Suprapubic skin (tissue), 4 donors: Measurements from ENCODE around the gene JUNB. TPM values are rescaled to one million over a fixed set of nuclear protein-coding genes. Genes with fewer than 3 reads are reported as not detected.

Experiments
- DNase-seq, 2 donors: peaks; one replicate each; pipeline ENCODE4 v3.0.0-alpha.2; 2019; ENCODE audit warnings: low spot score in 2 of 2
- H3K27ac ChIP-seq: fragments of 200-600 bp; sonication (generic); one replicate; pipeline ENCODE4 v1.5.1; 2019
- H3K27me3 ChIP-seq: fragments of 200-600 bp; sonication (generic); one replicate; pipeline ENCODE4 v1.5.1; 2019
- H3K36me3 ChIP-seq: fragments of 200-600 bp; sonication (generic); one replicate; pipeline ENCODE4 v1.5.1; 2019
- H3K4me1 ChIP-seq: fragments of 200-600 bp; sonication (generic); one replicate; pipeline ENCODE4 v1.5.1; 2019
- H3K4me3 ChIP-seq: fragments of 200-600 bp; sonication (generic); one replicate; pipeline ENCODE4 v1.5.1; 2019; ENCODE audit warnings: mild to moderate bottlenecking
- H3K9me3 ChIP-seq: fragments of 200-600 bp; sonication (generic); one replicate; pipeline ENCODE4 v1.5.1; 2019
- EP300 ChIP-seq: sonication (generic); formaldehyde crosslinking; IDR thresholded peaks from one replicate; pipeline ENCODE4 v1.6.1; 2017; ENCODE audit warnings: antibody characterized with exemption
- POLR2A ChIP-seq, 2 donors: fragments of 450-650 bp; IDR thresholded peaks; one replicate each; pipeline ENCODE4 v1.6.1; 2017; ENCODE audit warnings: antibody characterized with exemption in 2 of 2, mild to moderate bottlenecking in 2 of 2, moderate library complexity in 2 of 2
- POLR2AphosphoS5 ChIP-seq, 3 donors: sonication (generic); formaldehyde crosslinking; IDR thresholded peaks; one replicate each; pipeline ENCODE4 v1.6.1; 2017; ENCODE audit warnings: antibody characterized with exemption in 3 of 3
- WGBS: methylation state at CpG from one replicate; pipeline ENCODE4 v1.1.5; 2018; 5-methylcytosine and 5-hydroxymethylcytosine counted together
- total RNA-seq, 4 donors: library from RNA; depleted of rRNA; stranded (reverse); fragments of >200 nt; gene quantifications; one replicate each; pipeline ENCODE4 v1.1.0, GENCODE V29; 2016
- TF ChIP-seq, protein P1 (sequence below), 2 donors: fragments of 200-600 bp in 1 of 2; fragments of 450-650 bp in 1 of 2; sonication (generic) in 1 of 2; IDR thresholded peaks; one replicate each; pipeline ENCODE4 v1.5.1; 2016 to 2019; ENCODE audit warnings: antibody characterized with exemption in 2 of 2, mild to moderate bottlenecking in 1 of 2, moderate library complexity in 1 of 2

JUNB gene
- total RNA-seq, 4 donors from 2014 or later = 687 to 2,027 (median 1,088) TPM

DNA sequence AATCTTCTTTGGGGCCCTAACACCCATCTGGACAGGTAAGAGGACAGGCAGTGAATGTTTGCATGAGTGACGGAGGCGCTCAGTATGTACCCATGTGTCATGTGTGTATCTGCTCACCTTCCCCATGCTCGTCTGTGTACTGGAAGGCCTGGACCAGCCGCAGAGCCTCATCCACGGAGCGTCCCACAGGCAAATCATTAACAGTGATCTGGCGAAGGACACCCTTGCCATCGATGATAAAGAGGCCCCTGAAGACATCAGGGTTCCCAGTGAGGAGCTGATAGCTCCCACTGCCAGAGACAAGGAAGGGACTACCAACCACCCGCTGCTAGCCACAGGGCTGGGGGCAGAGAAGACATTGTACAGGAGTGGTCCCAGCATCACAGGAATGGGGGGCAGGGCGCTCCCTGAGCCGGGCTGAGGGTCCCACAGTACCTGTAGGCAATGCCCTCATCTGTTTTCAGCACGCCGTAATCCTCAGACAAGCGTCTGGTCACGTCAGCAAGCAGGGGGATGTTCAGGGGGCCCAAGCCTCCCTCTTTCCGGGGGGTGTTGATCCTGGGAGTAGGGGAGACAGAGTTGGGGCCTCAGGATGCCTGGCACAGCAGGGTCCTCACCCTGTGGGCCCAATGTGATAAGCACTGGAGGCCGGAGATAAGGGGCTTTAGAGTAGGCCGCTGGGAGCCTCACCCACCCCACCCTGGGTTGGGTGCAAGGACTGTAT is 8.6 kb downstream of the JUNB start:
- Histone ChIP-seq H3K4me3 (peak overlapping the region; percentile 80), H3K36me3 (peaks cover 24% of the 10 kb centered on the region), H3K27ac (no peak overlapping the region), H3K4me1 (peaks cover 43% of the 10 kb centered on the region), H3K9me3 (no peaks in the 10 kb centered on the region), H3K27me3 (no peaks in the 10 kb centered on the region)
- DNase-seq = no peak
- 92% methylated on average over 7 of the region's 18 CpGs for WGBS
- TF ChIP-seq, protein P1, sequence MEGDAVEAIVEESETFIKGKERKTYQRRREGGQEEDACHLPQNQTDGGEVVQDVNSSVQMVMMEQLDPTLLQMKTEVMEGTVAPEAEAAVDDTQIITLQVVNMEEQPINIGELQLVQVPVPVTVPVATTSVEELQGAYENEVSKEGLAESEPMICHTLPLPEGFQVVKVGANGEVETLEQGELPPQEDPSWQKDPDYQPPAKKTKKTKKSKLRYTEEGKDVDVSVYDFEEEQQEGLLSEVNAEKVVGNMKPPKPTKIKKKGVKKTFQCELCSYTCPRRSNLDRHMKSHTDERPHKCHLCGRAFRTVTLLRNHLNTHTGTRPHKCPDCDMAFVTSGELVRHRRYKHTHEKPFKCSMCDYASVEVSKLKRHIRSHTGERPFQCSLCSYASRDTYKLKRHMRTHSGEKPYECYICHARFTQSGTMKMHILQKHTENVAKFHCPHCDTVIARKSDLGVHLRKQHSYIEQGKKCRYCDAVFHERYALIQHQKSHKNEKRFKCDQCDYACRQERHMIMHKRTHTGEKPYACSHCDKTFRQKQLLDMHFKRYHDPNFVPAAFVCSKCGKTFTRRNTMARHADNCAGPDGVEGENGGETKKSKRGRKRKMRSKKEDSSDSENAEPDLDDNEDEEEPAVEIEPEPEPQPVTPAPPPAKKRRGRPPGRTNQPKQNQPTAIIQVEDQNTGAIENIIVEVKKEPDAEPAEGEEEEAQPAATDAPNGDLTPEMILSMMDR (IDR thresholded peaks at IDR 0.05) = no peak
- TF ChIP-seq POLR2AphosphoS5 (IDR thresholded peaks at IDR 0.05) = no peak
- TF ChIP-seq POLR2A (IDR thresholded peaks at IDR 0.05) = no peak
- TF ChIP-seq EP300 = no peak

DNA sequence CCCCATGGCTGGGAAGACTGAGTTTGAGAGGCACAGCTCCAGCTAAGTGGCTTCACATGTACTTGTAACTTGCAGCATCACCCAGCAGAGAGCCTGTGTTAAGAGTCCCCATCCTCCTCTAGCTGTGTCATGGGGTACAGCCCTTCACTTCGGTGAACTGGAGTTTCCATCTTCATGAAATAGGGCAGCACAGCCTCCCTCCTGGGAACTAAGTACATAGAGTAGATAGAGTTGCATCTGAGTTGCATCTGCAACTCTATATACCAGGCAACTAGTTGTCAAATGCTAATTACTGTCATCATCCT is 9.1 kb downstream of the JUNB start:
- Histone ChIP-seq H3K36me3 (peaks cover 24% of the 10 kb centered on the region), H3K27ac (peak overlapping the region; percentile 58), H3K9me3 (no peaks in the 10 kb centered on the region), H3K27me3 (no peaks in the 10 kb centered on the region), H3K4me3 (peak overlapping the region; percentile 80), H3K4me1 (peaks cover 38% of the 10 kb centered on the region)
- WGBS = 67% methylated on average over 1 of the region's 1 CpG
- TF ChIP-seq, protein P1 (IDR thresholded peaks at IDR 0.05) = no peak
- TF ChIP-seq EP300 (no peak), POLR2A (IDR thresholded peaks at IDR 0.05) (no peak), POLR2AphosphoS5 (IDR thresholded peaks at IDR 0.05) (no peak)
- no peak for DNase-seq

DNA sequence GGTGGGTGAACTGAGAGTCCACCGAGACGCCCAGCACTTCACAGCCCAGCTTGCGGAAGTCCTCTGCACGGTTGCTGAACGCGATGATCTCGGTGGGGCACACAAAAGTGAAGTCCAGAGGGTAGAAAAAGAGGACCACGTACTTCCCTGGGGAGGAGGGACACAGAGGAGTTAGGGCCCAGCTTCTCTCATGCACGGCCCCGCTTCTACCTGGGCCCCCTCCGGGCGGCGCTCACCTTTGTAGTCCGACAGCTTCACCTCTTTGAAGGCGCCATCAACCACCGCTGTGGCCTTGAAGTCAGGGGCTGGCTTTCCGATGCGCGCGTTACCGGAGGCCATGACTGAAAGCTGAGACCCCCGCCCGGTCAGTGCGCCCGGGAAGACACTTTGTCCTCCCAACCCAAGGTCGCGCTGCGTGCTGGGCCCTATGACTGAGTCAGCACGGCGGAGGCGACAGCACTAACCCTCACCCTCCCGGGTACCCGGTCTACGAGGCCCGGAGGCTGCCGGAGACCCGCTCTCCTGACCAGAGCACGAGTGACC is 9.7 kb downstream of the JUNB start:
- 16% methylated on average over 14 of the region's 38 CpGs for WGBS
- no peak for DNase-seq
- TF ChIP-seq EP300 (no peak), POLR2AphosphoS5 (IDR thresholded peaks at IDR 0.05) (no peak), POLR2A (IDR thresholded peaks at IDR 0.05) (no peak)
- TF ChIP-seq, protein P1 (IDR thresholded peaks at IDR 0.05) = no peak

DNA sequence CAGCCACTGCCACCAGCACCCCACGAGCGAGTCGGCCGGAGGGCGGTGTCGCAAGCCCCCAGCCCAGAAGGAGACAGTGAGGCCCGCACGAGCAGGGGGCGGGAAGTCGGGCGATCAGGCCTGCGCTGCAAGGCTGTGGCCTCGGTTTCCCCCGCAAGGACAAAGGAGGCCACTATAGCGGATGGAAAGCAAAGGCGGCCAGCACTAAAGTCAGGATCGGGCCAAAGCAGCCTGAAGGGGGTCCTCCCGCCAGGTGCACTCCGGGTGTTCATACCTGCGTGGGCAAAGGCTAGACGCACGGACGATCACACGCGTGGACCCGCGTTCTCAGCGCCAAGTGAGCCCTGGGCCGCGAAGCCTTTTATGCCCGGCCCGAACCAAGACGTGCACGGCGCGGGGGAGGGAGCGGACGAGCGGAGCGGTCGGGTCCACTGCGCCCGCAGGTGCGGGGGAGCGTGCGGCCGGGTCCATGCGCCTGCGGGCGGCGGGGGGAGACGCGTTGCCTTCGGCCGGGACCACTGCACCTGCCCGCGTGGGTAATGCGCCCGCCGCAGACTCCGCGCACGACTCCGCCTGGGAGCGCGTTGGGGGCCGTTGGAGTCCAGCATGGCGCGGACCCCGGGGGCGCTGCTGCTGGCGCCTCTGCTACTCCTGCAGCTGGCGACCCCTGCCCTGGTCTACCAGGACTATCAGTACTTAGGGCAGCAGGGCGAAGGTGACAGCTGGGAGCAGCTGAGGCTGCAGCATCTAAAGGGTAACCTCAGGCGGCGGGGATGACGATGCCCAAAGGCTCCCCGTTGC is 10.4 kb downstream of the JUNB start, which contains the start of the genes PRDX2 and THSD8:
PRDX2 (minus strand) TSS at position 335 of the 801 bp plus-strand sequence. CDS start 539 bp downstream, outside the sequence.
THSD8 (plus strand) TSS at position 604 of the 801 bp plus-strand sequence; CDS start at position 607, 3 bp downstream.
- Histone ChIP-seq H3K9me3 (no peaks in the 10 kb centered on the region), H3K4me1 (peaks cover 34% of the 10 kb centered on the region), H3K4me3 (peak within 1 kb of the TSS; percentile 80), H3K27me3 (no peaks in the 10 kb centered on the region), H3K36me3 (peaks cover 24% of the 10 kb centered on the region), H3K27ac (peak within 1 kb of the TSS; percentile 58)
- TF ChIP-seq POLR2AphosphoS5 (IDR thresholded peaks at IDR 0.05) (peak in 1 of 3 donors; percentile 44), EP300 (no peak), POLR2A (IDR thresholded peaks at IDR 0.05) (peak in 1 of 2 donors; percentile 70)
- TF ChIP-seq, protein P1 (IDR thresholded peaks at IDR 0.05) = no peak
- peak; percentile 77 to 90 for DNase-seq
- 0% methylated on average over 27 of the region's 78 CpGs for WGBS

More for the DNA sequence above, 9.7 kb downstream of the JUNB start:
- Histone ChIP-seq H3K4me1 (peaks cover 34% of the 10 kb centered on the region), H3K9me3 (no peaks in the 10 kb centered on the region), H3K4me3 (peak overlapping the region; percentile 80), H3K27me3 (no peaks in the 10 kb centered on the region), H3K36me3 (peaks cover 24% of the 10 kb centered on the region), H3K27ac (peak overlapping the region; percentile 58)
